NCI-H345 (cell line): ENCODE measurements around the gene MAD2L2.
A peak's percentile ranks its signal among the peaks of the same experiment; 100 is the strongest.

Experiments used
- DNase-seq: peaks from one replicate; lab custom pipeline; 2025; lab: John Stamatoyannopoulos, UW

The MAD2L2 gene

GRCh38 chr1:11704691-11705475 lies 23.9 kb upstream of the MAD2L2 start:
- no peak for DNase-seq

- DNase-seq: no peak
Observed at GRCh38 chr1:11704194-11704529, 23.2 kb upstream of the MAD2L2 start.

- no peak for DNase-seq
Observed at GRCh38 chr1:11703357-11704193, 22.6 kb upstream of the MAD2L2 start.

DNA sequence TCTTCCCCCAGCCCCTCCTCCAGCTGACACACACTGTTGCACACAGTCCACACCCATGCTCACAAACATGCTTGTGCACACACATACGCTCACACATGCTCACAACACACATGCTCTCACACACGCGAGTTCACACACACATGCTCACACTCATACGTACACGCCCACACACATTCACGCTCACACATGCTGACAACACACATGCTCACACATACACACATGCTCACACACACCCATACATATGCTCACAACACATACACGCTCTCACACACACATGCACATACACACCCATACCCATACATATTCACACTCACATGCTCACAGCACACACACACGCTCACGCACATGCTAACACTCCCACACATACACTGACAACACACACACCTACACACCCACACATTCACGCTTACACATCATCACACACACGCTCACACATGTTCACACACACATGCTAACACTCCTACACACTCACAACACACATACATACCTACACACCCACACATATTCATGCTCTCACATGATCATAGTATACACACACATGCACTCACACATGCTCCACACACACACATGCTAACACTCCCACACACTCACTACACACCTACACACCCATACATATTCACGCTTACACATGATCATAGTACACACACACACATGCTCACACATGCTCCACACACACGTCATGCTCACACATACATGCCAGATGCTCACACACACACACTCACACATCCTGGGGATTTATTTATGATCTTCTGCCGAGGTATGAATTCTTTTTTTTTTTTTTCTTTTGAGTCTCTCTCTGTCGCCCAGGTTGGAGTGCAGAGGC lies 21.2 kb upstream of the MAD2L2 start:
- no peak for DNase-seq

- DNase-seq: no peak
Observed at GRCh38 chr1:11701551-11701961, 20.6 kb upstream of the MAD2L2 start.

- no peak for DNase-seq
Observed at GRCh38 chr1:11700601-11701467, 19.9 kb upstream of the MAD2L2 start.

DNA sequence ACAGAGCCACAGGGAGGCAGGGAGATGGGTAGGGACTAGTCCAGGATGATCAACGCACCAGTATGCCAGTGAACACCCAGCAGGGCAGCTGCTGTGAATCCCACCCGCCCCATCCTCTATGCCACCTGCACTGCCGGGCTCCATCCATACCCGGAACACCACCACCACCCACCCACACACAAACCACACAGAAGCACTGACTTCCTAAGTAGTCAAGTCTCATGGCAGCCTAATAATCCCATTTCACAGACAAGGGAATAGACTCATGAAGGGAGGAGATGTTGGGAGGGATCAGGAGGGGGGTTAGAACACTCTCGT lies 16.9 kb upstream of the MAD2L2 start:
- DNase-seq: no peak

DNA sequence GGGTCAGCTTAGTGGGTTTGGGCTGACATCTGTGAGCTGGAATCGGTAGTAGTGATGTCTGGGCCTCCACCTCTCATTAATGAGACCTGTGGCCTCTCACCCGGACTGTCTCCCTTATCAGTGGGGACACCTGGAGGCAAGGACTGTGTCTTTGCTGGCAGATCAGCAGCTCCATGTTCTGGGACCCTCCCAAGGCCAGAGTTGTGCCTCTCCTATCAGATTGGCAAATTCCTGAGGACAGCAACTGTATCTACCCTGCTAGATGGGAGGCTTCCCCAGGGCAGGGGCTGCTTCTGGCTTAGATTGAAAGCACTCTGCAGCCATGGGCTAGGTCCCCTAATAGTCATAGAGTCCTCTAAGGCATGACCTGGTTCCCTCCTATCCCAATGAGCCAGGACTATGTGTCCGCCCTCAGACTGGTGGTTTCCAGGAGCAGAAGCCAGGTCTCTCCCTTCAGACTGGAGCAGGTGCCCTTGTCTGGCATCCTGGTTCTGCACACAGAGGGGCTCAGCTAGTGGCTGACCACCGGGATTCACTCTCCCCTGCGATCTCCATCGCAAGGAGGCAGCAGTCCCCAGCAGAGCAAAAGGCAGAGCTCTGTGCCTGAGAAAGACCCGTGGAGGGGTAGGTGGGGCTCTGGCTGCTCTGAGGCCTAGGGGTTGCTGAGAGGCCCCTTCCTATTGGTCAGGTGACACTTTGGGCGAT lies 16.4 kb upstream of the MAD2L2 start:
- DNase-seq: no peak

- DNase-seq: no peak
Observed at GRCh38 chr1:11695861-11696260, 14.9 kb upstream of the MAD2L2 start.

GRCh38 chr1:11693917-11694316 lies 13.0 kb upstream of the MAD2L2 start:
- DNase-seq: no peak

GRCh38 chr1:11693024-11693590 lies 12.2 kb upstream of the MAD2L2 start:
- DNase-seq: no peak

- no peak for DNase-seq
Observed at GRCh38 chr1:11691928-11692711, 11.2 kb upstream of the MAD2L2 start.

- peak; percentile 59 for DNase-seq
Observed at GRCh38 chr1:11691302-11691914, 10.5 kb upstream of the MAD2L2 start, which contains the start of gene DRAXIN. Gene DRAXIN (plus strand): TSS chr1:11691710. CDS start chr1:11706259, 14,549 bp downstream.

GRCh38 chr1:11690397-11691301 lies 9.7 kb upstream of the MAD2L2 start:
- DNase-seq: peak; percentile 27

- DNase-seq: no peak
Observed at GRCh38 chr1:11688506-11688905, 7.6 kb upstream of the MAD2L2 start.

GRCh38 chr1:11685210-11685752 lies 4.3 kb upstream of the MAD2L2 start:
- no peak for DNase-seq

- DNase-seq: no peak
Observed at GRCh38 chr1:11684070-11684469, 3.1 kb upstream of the MAD2L2 start.

DNA sequence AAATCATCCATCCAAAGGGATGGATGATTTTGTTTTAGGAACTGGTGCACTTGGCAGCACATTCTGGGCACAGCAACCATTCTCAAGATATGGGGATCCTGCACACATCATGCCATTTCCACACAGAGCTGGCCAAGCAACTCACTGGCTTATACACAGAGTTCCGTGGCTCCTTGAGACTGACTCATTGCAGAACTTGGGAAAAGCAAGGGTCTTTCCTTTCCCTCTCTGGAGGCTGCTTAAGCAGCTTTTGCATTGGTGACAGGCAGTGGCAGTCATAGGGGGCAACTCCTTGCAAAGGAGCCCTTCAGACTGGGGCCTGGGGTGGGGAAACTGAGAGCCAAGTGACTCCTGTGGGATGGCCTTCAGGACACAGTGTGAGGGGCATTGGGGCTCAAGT lies 1.9 kb upstream of the MAD2L2 start:
- no peak for DNase-seq
